HuH-7.5 (cell line): ENCODE measurements around the gene POLR3GL.

Experiments used
- DNase-seq: peaks from one replicate; pipeline ENCODE4 v3.0.0; 2011; ENCODE audit warnings: low spot score

POLR3GL gene

DNA sequence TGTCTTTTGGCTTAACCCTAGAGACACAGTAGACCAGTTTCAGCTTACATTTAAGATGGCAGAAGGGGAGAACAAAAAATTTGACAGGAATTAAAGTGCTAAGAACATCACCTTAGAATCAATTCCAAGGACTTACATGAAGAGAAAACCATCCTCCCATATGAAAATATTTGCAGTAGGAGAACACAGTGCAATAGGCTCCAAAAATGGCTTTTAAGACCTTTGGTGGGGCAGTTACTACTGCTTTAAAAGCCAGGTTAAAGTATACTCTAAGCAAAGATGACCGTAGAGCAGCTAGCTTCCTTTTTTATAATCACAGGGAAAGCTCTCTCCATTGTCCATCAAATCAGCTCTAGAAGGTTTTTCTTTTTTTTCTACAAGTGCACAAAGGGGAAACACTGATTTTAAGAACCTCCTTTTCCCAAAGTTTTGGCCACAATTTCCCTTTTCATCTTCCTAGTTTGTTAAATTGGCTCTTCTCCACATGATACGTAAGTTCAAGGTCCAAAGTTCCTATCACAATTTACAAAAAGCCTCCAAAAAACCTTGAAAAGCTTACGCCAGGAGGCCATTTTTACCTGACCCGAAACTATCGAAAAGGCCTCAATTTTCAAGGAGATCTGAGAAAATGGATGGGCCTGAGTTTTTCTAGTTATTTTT is 28.6 kb downstream of the POLR3GL start:
- DNase-seq, result no peak

DNA sequence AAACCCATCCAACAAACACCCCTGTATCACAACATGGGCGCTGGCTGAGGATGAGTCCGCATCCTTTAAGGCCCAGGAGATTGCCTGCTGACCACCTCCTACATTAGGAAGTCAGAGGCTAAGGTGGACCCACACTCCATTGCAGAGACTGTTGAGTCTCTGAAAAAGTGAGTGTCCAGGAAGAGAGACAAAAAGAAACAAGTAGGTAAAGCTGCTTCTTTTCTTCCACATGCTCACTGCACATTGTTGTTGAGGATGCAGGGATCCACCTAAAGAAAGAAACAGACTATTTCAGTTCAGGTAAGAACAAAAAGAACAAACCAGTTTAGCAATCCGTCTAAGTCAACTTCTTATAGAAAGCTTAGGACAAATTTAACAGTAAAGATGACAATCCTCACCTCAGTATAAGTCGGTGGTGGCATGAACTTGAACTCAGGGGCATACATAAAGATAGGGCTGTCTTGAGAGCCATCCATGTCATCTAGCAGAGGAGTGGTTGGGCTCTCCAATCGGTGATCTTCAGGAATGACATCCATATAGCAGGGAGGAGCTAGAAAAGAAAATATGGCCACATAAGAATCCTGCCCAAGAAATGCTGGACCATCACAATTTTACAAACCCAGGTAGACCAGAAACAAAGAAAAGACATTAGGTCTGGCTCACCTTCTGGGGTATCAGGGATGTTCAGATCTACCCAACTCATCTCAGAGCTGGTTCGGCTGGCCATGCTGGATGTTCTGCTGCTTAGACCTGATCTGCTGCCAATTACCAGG is 29.3 kb downstream of the POLR3GL start:
- DNase-seq, result no peak

DNA sequence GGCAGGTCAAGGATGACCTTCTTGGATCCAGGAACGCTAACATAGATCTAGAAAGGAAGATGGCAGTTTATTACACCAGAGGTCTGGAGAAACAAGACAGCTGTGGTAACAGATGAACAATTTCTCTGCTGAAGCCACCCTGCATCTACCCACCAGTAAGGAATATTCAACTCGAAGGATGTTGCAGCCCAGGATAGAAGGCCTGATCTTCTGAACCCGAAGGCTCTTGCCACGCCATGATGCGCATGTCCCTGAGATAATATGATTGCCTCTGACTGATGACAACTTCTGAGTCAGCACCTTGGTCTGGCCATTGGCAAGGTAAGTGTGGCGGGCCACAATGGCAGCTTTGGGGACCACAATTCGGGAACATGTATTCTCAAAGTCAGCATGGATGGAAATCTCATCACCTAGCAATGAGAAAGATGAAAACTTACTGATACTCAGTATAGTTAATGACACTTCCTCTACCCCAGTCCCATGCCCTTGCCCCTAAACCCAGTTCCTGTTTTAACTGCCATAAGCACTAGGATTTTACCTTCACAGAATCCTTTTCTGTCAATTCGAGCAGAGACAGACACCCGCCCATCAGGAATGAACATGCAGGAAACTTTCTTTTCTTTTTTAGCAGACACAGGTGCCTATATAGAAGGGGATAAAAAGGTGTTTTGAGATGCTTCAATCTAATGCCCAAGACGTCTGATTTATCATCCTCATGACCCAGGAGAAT is 30.1 kb downstream of the POLR3GL start:
- DNase-seq, result no peak

DNA sequence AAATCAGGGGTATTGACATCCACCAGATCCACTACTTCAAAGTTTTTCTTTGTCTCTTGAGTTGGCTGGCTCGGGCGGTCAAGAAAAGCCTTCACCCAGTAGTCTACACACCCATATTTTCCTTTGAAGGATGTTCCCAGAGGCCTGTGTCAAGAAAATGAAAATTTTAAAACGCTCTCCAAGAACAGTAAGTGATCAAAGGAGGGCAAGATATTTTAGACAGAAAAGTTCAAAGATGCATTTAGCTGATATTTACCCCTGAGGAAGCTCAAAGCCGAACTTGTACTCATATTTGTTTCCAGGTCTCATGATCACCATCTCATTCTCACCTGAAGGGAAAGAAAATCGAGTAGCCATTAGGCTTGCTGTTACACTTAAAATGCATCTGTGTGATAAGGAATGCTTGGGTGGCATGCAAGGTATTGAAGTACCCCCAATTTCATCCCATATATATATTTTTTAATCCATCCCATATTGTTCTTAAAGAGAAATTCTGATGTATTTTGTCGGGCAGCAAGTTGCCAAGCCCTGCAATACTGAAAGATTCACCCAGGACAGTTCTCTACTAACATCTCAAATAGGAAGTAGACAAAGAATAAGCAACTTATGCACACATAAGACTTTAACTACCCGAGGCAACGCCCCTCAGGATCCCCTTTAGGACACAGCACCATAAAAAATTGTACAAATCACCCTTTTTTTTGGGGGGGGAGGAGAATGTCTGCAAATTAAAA is 30.8 kb downstream of the POLR3GL start:
- DNase-seq, result no peak

DNA sequence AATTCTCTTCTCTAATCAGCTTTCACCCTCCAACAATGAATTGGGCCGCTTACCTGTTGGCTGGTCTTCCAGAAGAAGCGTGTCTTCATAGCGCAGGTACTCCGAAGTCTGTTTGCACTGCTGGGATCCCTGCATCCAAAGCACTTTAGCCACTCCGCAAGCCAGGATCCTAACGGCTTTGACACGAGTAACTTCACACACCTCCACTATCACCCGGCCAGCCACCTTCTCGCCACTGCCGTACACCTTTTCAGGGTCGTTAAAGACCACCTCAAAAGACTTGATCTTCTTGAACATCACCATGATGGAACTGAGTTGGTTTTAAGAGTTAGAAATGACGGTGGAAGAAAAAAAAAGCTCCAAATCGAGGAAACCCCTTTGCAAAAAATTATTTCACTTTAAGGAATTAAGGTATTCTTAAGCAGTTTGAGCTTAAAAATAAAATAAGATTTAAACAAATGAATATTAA is 31.5 kb downstream of the POLR3GL start:
- DNase-seq, result no peak

DNA sequence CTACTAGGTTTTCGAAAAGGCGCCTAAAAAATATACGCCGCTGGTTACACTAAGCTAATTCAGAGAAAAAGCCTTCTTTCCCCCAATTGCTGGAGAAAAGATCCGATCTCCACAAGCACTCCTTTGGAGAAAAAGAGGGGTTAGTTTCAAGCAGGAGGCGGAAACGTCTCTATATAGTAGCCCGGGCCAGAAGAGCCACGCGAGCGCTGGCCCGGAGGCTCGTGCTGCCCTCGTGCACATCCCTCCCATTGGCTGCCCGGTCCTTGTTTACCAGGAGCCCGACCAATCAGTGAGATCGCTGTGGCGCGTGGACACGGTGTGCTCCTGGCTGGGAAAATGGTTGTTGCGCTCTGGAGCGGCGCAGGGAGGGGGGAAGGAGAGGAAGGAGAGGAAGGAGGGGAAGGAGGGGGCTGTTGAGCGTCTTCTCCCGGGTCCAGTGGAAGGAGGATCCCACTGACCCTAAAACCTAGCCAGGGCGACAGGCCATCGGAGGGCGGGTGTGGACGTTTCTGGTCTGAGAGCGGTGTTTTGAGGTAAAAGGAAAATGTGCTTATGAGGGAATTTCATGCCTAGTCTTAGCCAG is 32.0 kb downstream of the POLR3GL start, which contains the start of gene TXNIP:
Gene TXNIP (minus strand): TSS at position 147 of the 583 bp plus-strand sequence. CDS start 313 bp downstream, outside the sequence.
- peak; percentile 98 for DNase-seq

DNA sequence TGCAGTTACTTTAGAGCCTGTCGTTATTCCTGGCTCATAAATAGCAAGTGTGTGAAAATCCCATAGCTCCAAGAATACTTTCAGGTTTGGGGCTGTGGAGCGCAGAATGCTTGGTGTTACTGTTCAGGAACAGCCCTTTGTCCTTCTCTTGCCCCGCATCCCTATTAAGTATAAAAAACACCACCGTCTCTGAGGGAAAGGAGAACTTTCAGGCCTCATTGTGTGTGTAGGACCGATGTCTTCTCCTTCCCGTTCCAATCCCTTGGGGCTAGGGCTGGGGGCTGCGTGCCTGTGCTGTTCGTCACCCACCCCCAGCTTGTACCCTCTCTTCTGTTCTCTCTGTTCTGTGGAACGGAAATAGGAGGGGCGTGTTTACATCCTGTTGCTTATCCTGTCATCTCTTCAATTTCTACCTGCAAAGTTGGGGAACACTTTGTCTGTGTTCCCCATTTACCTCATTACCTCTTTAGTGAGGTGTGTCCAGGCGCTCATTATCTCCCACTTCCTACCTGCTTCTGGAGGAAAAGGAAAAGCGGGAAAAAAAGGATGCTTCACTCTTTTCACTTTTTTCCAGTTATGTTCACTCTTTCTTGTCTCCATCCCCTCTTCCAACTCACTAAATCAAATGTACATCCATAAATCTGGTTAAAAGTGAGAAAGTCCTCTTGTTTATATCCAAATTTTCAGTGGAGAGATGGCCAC is 32.7 kb downstream of the POLR3GL start:
- no peak for DNase-seq

DNA sequence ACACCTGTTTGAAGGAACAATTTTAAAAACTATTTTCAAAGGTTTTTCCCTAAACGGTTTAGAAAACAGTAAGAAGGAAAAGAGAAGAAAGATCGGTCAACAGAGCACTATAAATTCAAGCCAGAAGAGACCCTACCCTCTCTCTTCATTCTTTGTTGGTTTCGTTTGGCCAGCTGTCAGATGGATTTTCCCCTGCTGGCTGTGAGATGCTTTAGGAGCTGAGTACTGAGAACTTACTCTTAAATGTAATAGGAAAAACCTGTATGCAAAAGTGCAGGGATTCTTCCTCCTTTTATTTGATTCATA is 33.2 kb downstream of the POLR3GL start:
- DNase-seq, result no peak

DNA sequence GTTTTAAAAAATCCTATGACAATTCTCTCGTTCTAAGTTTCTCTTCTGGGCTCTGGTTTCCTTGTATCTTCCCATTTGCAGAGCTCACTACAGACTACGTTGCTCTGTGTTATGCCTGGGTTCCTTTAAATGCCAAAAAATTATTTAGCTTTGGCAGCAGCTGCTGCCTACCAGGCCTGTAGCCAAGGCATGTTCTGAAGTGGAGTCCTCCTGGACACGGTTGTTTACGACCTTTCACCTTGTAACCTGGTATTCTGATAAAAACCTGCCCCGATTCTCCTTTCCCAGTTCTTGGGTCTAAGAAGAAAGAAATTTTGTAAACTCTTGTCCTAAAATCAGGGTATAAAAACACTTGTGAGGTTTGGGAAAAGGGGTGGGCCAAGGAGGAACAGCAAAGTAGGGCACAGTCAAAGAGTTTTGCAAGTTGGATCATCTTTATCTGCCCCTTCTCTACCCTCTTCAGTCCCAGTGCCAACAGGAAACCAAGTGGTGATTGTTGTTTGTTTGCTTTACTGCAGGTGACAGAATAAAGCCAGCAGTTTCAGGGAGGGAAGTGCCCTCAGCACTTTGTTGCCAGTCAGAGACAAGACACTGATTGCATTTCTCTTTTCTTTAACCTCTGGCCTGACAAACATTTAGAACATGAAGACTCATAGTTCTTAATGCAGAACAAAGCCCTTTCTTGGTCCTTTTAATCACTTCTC is 35.0 kb downstream of the POLR3GL start:
- no peak for DNase-seq

DNA sequence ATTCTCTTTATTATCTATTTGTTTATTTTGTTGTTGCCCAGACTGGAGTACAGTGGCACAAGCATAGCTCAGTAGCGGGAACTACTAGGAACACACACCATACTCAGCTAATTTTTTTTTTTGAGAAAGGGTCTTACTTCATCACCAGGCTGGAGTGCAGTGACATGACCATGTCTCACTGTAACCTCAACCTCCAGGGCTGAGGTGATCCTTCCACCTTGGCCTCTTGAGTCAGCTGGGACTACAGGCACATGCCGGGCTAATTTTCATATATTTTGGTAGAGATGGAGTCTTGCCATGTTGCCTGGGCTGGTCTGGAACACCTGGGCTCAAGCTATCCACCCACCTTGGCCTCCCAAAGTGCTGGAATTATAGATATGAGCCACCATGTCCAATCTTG is 37.2 kb downstream of the POLR3GL start:
- DNase-seq, result no peak

DNA sequence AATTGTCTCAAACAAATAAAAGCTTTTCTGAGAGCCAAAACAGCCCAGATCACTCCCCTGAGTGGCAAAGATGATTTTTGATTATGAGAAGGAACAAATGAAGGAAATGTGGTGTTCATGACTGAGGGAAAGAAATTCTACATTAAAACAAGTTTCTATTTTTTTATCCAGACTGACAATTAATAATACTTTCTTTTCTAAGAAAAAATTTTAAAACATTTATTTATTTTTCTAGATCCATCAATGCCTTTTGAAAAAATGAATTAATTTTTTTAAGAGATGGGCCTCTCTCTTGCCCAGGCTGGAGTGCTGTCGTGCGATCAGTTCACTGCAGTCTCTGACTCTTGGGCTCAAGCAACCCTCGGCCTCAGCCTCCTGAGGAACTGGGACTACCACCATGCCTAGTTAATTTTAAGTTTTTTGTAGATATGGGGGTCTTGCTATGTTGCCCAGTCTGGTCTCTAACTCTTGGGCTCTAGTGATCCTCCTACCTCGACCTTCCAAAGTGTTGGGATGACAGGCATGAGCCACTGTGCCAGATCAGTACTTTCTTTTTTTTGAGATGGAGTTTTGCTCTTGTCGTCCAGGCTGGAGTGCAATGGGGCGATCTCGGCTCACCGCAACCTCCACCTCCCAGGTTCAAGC is 43.1 kb downstream of the POLR3GL start:
- DNase-seq, result no peak

DNA sequence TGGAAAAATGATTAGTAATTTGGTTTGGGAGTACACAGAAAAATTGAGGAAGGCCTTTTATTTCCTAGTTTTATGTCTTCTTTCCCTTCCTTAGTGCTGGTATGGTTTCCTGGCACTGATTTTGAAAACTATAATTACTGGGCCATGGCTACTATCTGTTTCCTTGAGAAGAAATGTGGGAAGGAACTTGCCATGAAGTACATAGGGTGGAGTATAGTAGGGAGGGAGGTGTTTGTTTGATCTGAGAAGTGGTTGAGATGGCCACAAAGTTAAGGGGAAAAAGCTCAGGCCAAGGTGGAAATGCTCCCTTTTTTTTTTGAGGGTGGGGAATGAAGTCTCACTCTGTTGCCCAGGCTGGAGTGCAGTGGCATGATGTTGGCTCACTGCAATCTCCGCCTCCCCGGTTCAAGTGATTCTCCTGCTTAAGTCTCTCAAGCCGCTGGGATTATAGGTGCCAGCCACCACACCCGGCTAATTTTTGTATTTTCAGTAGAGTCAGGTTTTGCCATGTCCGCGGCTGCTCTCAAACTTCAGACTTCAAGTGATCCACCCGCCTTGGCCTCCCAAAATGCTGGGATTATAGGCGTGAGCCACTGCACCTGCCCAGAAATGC is 45.7 kb downstream of the POLR3GL start:
- no peak for DNase-seq

DNA sequence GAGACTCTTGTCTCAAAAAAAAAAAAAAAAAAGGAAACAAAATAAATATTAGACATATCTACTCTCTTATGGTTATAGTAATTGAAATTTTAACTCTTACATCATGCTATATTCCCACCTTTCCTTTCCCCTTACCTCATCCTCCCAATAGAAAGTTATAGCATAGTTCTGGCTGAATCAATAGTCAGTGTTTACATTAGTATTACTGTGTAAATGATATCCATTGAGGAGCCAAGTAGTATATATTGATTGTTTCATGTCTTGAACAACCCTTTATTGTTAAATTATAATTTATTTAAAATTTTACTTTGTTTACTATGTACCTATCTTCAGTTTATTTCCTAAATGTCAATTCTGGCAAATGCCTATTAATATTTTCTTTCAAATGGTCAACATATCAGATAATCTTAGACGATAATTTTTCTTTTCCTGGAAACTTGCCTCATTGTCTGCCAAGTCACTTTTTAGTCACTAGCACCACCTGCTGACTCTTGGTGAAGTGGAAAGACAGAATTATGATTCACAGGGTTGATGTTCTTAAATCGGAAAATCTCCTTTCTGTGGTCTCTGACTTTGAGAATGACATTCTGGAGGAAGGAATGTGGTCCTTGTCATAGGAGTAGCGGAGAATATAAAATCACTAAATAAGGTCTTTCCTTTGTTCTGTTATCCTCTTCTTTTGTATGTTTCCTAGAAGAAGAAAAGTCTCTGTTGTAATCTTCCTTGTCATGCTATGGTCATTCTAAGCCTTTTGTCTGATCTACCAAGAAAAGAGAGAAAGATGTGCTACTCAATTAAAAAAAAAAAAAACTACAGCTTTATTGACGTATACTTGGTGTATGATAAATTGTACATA is 48.4 kb downstream of the POLR3GL start:
- DNase-seq, result no peak

DNA sequence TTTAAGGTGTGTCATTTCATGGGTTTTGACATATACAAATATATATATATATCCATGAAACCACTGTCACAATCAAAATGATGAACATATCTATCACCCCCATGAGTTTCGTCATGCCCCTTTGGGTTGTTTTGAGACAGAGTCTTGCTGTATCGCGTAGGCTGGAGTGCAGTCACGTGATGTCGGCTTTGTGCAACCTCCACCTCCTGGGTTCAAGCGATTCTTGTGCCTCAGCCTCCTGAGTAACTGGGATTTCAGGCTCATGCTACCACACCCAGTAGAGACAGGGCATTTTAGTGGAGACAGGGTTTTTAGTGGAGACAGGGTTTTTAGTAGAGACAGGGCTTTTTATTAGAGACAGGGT is 49.1 kb downstream of the POLR3GL start:
- no peak for DNase-seq

DNA sequence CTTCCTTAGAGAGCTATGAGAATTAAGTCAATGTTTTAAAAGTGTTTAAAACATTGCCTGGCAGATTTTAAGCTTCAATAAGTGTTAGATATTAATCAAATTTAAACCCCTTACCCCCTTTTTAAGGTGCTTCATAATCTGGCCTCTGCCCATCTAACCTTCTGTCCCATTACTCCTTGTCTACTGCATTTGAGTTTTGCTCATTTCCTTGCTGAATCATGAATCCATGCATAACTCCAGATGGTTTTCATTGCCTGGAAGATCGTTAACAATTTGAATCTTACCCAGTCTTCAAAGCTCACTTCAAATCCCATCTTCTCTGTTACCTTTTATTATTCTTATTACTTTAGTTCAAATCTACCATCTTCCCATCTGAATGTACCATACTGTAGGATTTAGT is 52.4 kb downstream of the POLR3GL start:
- no peak for DNase-seq

DNA sequence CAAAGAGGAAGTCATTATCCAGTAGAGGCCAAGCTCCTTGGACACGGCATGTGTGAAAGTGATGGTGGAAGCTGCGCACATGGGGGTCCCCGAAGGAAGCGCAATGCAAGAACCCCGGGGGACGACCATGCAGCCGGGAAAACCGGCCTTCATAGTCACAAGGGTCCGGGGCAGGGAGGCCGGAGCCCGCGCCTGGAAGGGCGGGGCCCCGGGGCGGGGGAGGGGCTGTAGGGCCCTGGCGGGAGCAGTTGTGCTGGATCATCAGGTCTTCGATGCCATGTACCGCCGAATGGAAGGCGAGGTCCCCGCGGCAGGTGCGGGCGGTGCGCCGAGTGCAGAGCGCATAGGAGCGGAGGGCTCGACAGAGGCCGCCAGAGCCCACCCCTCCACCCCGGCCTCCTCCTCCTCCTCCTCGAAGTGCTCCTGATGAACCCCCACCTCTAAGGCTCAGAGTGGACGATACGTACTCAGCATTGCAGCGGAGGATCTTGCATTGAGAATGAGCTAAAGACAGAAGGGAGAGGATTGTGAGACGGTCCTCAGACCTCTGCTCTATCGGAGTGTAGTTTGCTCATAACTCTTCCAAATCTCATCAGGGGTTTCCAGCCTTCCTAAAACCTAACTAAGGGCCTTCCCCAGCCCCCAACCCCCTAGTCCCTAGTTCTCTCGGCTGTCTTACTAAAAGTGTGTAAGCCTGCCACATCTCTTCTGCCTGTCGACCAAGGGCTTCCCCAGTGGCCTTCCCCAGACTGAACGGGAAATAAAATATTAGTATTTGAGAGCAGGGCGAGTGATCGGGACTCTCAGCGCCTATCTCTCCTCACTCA is 55.0 kb downstream of the POLR3GL start:
- no peak for DNase-seq

DNA sequence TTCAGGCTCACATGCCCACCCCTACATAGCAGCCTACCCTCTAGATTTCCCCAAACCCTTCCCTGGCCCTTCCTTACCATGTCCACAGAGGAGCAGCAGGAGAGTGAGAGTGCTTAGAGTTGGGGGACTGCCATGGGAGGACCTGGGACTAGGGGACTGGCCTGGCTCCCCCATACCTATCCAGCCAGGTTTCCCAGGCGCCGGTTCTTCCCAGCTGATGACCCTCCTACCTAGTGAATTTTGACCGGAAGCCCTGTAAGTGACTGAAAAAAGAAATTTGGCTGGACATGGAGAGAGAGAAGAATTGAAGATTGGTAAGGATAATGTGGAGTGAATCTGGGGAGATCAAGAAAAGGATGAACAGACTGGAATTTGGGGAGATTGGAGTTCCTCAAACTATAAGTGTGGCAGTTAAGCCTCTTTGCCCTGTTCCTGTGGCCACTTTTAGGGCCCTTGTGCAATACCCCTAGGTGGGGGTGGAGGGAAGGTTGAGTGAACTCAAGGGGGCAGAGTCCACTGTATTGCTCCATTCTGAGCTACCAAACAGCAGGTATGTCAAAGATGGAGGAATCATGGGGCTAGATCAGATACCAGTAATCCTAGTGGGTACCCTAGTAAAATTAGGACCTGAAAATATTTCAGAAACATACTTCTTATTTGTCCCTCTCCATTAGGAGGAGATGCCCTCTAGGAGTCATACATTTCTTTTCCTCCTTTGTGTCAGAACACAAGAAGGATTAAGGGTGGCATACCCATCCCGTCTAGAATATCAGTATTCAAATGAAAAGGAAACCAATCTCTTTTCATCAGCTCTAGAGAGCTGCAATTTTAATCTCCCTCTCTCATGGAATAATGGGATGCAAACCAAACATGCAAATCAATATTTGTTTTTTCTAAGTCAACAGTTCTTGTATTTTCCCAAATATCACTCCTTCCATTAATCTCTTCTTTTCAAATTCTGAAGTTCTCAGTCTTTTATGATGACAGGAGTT is 55.9 kb downstream of the POLR3GL start:
- DNase-seq, result peak; percentile 63
